ENCODE results near the gene ANKS1A. TPM values are rescaled to one million over a fixed set of nuclear protein-coding genes. Genes with fewer than 3 reads are reported as not detected.

ANKS1A gene
- total RNA-seq, 4 donors from 2014 or later = 12.1 to 31.8 (median 24.1) TPM

DNA sequence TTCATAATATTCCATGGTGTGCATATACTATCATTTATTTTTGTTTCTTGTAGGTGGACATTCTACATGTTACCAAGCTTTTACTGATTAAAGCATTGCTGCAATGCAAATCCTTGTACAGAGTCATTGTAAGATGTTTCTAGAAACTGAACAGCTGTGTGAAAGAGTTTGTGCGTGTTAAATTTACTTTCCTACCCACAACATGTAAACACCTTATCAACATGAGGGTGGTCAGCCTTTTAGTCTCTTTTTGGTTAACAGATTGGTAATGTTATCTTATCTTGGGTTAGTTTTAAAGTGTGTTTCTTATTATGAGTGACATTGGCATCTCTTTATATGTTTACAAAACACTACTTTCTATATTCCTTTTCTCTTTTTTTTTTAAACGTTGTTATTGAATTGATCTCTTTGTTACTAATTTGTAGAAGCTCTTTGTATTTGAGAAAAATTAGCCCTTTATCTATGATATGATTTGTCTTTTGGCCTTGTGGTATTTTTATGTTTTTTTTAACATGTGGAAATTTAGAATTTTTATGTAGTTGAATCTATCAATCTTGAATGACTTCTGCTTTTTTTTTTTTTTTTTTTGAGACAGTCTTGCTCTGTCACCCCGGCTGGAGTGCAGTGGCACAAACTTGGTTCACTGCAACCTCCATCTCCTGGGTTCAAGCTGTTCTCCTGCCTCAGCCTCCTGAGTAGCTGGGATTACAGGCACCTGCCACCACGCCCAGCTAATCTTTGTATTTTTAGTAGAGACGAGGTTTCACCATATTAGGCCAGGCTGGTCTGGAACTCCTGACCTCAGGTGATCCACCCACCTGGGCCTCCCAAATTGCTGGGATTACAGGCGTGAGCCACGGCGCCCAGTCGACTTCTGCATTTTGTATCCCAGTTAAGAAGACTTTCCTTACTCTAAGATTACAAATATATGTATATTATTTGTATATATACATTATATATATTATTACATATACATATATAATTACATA is 140.0 kb downstream of the ANKS1A start:
- Histone ChIP-seq H3K9me3 (no peaks in the 10 kb centered on the region), H3K4me1 (no peaks in the 10 kb centered on the region), H3K27ac (no peak overlapping the region), H3K27me3 (no peaks in the 10 kb centered on the region), H3K4me3 (no peak overlapping the region), H3K36me3 (no peaks in the 10 kb centered on the region)
- TF ChIP-seq, protein P1, sequence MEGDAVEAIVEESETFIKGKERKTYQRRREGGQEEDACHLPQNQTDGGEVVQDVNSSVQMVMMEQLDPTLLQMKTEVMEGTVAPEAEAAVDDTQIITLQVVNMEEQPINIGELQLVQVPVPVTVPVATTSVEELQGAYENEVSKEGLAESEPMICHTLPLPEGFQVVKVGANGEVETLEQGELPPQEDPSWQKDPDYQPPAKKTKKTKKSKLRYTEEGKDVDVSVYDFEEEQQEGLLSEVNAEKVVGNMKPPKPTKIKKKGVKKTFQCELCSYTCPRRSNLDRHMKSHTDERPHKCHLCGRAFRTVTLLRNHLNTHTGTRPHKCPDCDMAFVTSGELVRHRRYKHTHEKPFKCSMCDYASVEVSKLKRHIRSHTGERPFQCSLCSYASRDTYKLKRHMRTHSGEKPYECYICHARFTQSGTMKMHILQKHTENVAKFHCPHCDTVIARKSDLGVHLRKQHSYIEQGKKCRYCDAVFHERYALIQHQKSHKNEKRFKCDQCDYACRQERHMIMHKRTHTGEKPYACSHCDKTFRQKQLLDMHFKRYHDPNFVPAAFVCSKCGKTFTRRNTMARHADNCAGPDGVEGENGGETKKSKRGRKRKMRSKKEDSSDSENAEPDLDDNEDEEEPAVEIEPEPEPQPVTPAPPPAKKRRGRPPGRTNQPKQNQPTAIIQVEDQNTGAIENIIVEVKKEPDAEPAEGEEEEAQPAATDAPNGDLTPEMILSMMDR (IDR thresholded peaks at IDR 0.05) = no peak
- no peak for TF ChIP-seq POLR2A (IDR thresholded peaks at IDR 0.05)
- intact Hi-C loops (cut with DNase I; ENCODE audit: low total_unique reads) = no loop called here
- DNase-seq = no peak

DNA sequence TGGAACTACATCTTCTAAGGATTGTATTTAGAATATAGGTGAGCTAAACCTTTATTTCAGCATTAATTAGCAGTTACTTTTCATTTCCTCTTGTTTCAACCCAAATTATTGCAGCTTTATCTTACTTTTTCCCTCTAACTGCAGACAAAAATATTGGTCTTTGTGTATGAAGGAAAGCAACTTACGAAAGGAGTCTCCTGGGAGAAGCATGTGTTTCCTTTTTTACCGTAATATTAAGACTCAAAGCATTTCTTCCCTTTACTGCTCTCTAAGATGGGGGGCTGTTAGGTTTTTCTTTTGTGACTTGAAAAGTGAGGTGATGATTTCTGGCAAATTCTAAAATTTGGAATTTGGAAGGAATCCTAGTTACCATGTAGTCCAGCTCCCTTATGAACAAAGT is 141.0 kb downstream of the ANKS1A start:
- DNase-seq = no peak
- Histone ChIP-seq H3K9me3 (no peaks in the 10 kb centered on the region), H3K4me3 (no peak overlapping the region), H3K27ac (no peak overlapping the region), H3K36me3 (no peaks in the 10 kb centered on the region), H3K27me3 (no peaks in the 10 kb centered on the region), H3K4me1 (no peaks in the 10 kb centered on the region)
- TF ChIP-seq POLR2A (IDR thresholded peaks at IDR 0.05) = no peak
- TF ChIP-seq, protein P1 (IDR thresholded peaks at IDR 0.05) = no peak
- intact Hi-C loops (cut with DNase I; ENCODE audit: low total_unique reads) = no loop called here

DNA sequence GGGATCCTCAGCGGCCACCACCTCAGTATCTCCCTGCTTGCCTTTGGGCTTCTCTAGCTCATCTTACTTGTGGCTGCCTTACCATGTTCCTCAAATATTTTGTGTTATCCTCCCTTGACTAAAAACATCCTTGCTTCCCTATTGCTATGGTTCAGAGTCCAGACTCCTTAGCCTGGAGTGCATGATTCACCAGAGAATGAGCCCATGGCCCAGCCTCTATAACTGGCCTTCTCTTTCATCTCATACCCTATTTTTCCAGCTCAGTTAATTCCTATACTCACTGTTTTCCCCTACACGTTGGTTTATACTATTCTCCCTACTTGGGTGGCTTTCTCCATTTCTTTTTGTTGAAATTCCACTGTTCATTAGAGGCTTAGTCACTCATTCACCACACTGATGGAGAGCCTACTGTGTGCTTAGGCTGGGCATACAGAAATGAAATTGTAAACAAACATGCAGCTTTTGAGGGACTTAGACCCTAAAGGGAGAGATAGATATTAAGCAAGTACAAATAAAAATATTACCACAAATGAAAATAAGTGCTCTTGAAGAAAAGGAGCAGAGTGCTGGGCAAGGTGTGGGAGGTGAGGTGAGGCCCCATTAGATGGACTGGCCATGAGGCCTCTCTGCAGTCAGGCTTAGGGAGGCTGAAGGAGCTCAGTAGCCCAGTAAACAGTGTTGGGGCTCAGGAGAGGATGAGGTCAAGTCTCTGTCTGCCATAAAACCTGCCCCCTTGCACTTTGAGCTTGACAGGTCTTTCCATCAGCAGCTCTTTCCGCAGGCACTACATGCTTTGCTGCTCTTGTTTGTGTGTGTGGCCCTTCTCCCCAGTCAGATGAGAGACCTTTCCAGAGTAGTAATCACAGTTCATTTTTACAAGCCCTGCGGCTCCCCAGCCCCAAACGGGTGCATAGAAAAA is 142.8 kb downstream of the ANKS1A start:
- TF ChIP-seq, protein P1 (IDR thresholded peaks at IDR 0.05) = no peak
- no peak for TF ChIP-seq POLR2A (IDR thresholded peaks at IDR 0.05)
- Histone ChIP-seq H3K9me3 (no peaks in the 10 kb centered on the region), H3K4me3 (no peak overlapping the region), H3K27me3 (no peaks in the 10 kb centered on the region), H3K36me3 (no peaks in the 10 kb centered on the region), H3K4me1 (no peaks in the 10 kb centered on the region), H3K27ac (no peak overlapping the region)
- intact Hi-C loops (cut with DNase I; ENCODE audit: low total_unique reads) = no loop called here
- DNase-seq = no peak

DNA sequence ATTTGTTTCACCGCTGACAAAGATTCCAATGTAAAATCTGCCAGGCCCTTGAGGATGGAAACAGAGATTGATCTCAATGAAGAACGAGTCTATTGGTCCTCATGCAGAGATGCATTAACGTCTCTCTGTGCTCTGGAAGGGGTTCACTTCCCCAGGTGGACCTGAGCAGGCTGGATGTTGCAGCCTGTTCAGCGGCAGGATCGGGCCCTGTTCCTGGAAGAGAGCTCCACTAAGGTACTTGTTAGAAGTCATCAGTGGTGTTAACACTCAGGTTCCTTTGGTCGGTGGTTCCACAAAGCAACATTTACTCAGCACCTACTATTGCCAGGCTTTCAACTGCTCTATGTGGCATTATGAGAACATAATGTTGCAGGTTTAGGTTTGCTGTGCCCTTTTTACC is 144.6 kb downstream of the ANKS1A start:
- DNase-seq = no peak
- no peak overlapping the region for H3K4me3 ChIP-seq
- no peaks in the 10 kb centered on the region for H3K4me1 ChIP-seq
- H3K9me3 ChIP-seq = no peaks in the 10 kb centered on the region
- no peaks in the 10 kb centered on the region for H3K36me3 ChIP-seq
- no peaks in the 10 kb centered on the region for H3K27me3 ChIP-seq
- H3K27ac ChIP-seq = peak overlapping the region in 1 of 2 donors; percentile 15
- TF ChIP-seq POLR2A (IDR thresholded peaks at IDR 0.05) = no peak
- TF ChIP-seq, protein P1 (IDR thresholded peaks at IDR 0.05) = no peak
- intact Hi-C loops (cut with DNase I; ENCODE audit: low total_unique reads) = no loop called here
